H7 (cell line): Measurements from ENCODE around the gene DENND2D. TPM values are rescaled to one million over a fixed set of nuclear protein-coding genes. Genes with fewer than 3 reads are reported as not detected.

Experiments used
- DNase-seq: peaks from one replicate; pipeline ENCODE4 v3.0.0; 2012
- H3K27me3 ChIP-seq: 2 replicates; pipeline ENCODE4 v1.6.0; 2011; ENCODE audit warnings: mild to moderate bottlenecking, low read length; ENCODE audit not compliant: control insufficient read depth, insufficient read depth
- H3K36me3 ChIP-seq: replicated peaks from 2 replicates; pipeline ENCODE4 v1.5.1; 2011; ENCODE audit warnings: low read length; ENCODE audit not compliant: control insufficient read depth, insufficient read depth
- H3K4me3 ChIP-seq: 2 replicates; pipeline ENCODE4 v1.5.1; 2011; ENCODE audit warnings: low read depth, mild to moderate bottlenecking, control low read depth, low read length, moderate library complexity; ENCODE audit not compliant: insufficient read depth
- total RNA-seq: library from RNA; depleted of rRNA; stranded (reverse); fragments of >200 nt; shearing (Covaris generic); gene quantifications from 2 replicates; pipeline ENCODE4 v1.2.3, GENCODE V29; 2014; rRNA removed

The DENND2D gene
- not detected in 2 replicates for total RNA-seq

GRCh38 chr1:111199881-111200801 lies at the start of gene DENND2D:
DENND2D (minus strand) TSS chr1:111200646; CDS start chr1:111200459, 187 bp downstream.
- no peak within 1 kb of the TSS for H3K4me3 ChIP-seq
- no peaks in the 10 kb centered on the region for H3K36me3 ChIP-seq
- peaks cover 10% of the 10 kb centered on the region for H3K27me3 ChIP-seq
- DNase-seq = no peak

- Histone ChIP-seq H3K36me3 (no peaks in the 10 kb centered on the region), H3K27me3 (no peaks in the 10 kb centered on the region; the same call in 1 of the 2 replicates), H3K4me3 (no peak overlapping the region)
- no peak for DNase-seq
These were observed 49.5 kb upstream of the DENND2D start for GRCh38 chr1:111249960-111250359.

DNA sequence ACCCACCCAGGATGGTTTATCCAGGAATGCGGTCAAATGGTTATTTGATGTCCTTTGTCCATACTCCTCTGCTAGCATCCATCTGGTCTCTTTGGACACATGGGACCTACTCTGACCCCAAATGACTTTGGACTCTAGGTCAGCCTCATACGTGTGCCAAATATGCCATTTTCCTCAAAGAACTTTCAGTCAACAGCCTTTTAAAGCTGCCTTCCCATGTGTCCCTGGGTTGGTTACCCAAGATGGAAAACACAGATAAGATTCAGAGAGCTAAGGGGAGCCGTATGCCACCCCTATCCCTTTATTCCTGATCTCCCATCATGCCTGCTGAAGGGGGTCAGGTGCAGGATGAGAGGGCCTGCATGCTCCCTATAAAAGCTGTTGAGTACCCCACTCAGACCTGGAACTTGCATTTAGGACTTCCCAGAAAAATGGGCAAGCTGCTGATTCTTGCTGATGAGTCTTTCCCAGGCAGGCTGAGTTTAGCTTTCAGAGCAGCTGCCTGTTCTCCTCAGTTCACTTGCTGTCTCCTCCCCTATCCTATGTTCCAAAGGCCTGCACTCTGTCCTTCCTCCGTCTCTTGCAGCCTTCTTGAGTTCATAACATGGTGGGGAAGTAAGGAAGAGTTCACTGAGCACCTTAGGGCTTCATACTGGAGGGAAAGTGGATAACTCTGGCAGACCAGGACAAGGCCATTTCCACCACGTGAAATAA lies 46.8 kb upstream of the DENND2D start:
- no peak for DNase-seq
- no peaks in the 10 kb centered on the region for H3K27me3 ChIP-seq
- H3K36me3 ChIP-seq = no peaks in the 10 kb centered on the region
- H3K4me3 ChIP-seq = no peak overlapping the region

GRCh38 chr1:111242805-111243523 lies 42.5 kb upstream of the DENND2D start:
- no peak for DNase-seq
- H3K4me3 ChIP-seq = no peak overlapping the region
- no peaks in the 10 kb centered on the region for H3K27me3 ChIP-seq
- H3K36me3 ChIP-seq = no peaks in the 10 kb centered on the region

DNA sequence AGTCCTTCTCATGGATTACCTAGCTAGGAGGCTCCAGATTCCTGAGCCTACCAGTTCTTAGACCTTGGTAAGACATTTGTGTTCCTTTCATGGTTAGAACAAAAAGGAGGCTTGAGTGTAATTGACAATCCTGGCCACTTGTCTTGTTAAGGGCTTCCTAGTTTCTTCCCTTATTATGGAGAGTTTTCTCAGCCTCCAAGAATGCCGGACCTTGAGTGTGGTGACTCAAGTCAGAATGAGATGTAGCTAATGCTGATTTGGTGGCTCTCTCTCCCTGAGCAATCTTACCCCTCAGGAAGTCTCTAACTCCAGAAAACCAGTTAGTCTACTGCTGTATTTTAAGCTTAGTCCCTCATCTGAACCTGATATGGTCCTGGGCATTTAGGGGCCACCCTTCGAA lies 41.4 kb upstream of the DENND2D start:
- Histone ChIP-seq H3K4me3 (no peak overlapping the region), H3K27me3 (no peaks in the 10 kb centered on the region), H3K36me3 (no peaks in the 10 kb centered on the region)
- no peak for DNase-seq

- H3K27me3 ChIP-seq = no peaks in the 10 kb centered on the region
- no peaks in the 10 kb centered on the region for H3K36me3 ChIP-seq
- DNase-seq = no peak
- no peak overlapping the region for H3K4me3 ChIP-seq
These were observed 37.8 kb upstream of the DENND2D start for GRCh38 chr1:111238056-111238795.

DNA sequence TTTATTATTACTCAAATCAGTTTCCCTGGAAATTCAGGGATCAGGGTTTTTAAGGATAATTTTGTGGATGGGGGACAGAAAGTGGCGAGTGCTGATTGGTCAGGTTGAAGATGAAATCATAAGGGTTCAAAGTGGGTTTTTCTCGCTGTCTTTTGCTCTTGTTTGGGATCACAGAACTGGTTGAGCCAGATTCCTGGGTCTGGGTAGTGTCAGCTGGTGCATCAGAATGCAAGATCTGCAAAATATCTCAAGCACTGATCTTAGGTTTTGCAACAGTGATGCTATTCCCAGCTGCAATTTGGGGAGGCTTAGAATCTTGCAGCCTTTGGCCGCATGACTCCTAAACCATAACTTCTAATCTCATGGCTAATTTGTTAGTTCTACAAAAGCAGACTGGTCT lies 36.4 kb upstream of the DENND2D start:
- no peaks in the 10 kb centered on the region for H3K36me3 ChIP-seq
- DNase-seq = no peak
- H3K27me3 ChIP-seq = no peaks in the 10 kb centered on the region
- H3K4me3 ChIP-seq = no peak overlapping the region

GRCh38 chr1:111236379-111236778 lies 35.9 kb upstream of the DENND2D start:
- Histone ChIP-seq H3K4me3 (no peak overlapping the region), H3K27me3 (no peaks in the 10 kb centered on the region), H3K36me3 (no peaks in the 10 kb centered on the region)
- no peak for DNase-seq

DNA sequence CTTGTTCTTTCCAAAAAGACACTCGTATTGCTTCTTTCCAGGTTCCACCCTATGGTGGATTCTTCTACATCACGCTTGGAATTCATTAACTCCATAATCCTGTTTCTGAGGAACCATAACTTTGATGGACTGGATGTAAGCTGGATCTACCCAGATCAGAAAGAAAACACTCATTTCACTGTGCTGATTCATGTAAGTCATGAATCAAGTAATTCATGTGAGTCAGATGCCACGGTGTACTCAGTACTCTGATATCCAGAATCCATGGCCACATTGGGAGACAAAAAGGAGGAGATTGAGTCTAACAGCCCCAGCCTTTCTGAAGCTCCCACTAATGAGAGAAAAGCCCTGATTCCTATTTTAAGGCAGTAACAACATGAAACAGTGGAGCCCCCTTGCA lies 34.4 kb upstream of the DENND2D start:
- no peaks in the 10 kb centered on the region; the same call in 1 of the 2 replicates for H3K27me3 ChIP-seq

DNA sequence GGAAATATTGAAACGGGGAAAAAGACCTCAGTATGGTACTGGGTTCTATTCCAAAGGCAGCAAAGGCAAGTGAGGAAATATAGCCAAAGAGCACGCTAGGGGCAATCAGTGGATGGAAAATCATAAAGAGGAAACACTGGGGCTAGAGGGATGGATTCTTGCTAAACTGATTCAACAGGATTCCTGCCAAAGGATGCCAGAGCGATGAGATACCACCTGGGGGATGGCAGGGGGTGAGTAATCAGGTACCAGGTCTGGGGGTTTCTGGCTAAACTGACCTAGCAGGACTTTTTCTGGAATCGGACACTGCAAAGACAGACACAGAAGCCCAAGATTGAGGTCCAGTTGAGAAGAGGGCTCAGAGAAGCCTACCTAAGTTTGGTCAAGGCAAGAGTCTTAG lies 33.8 kb upstream of the DENND2D start:
- Histone ChIP-seq H3K36me3 (no peaks in the 10 kb centered on the region), H3K4me3 (no peak overlapping the region), H3K27me3 (no peaks in the 10 kb centered on the region; the same call in 1 of the 2 replicates)
- DNase-seq = no peak

More for the DNA sequence above, 34.4 kb upstream of the DENND2D start:
- no peak for DNase-seq
- Histone ChIP-seq H3K36me3 (no peaks in the 10 kb centered on the region), H3K4me3 (no peak overlapping the region)

- no peak for DNase-seq
- Histone ChIP-seq H3K36me3 (no peaks in the 10 kb centered on the region), H3K27me3 (peaks cover 3% of the 10 kb centered on the region; the same call in 1 of the 2 replicates), H3K4me3 (no peak overlapping the region)
These were observed 31.7 kb upstream of the DENND2D start for GRCh38 chr1:111232134-111232533.

DNA sequence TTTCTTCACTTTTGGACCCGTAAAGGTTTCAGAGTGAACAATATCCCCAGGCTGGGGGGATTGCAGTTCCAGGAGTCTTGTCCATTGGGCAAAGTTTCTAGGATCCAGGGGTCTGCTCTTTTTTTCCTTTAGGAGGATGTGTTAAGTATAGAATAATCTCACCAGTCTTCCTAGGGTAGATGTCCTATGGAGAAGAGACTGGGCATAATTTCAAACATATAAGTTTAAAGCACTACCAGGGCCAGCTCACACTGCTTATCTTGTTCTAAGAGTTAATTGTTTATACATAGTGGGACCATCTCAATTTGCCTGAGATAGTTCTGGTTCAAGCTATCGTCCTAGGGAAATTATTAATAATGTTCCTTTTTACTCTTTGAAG lies 28.3 kb upstream of the DENND2D start:
- H3K27me3 ChIP-seq = peaks cover 6% of the 10 kb centered on the region; the same call in 1 of the 2 replicates
- no peak overlapping the region for H3K4me3 ChIP-seq
- no peak for DNase-seq
- H3K36me3 ChIP-seq = no peaks in the 10 kb centered on the region

- peaks cover 6% of the 10 kb centered on the region; the same call in 1 of the 2 replicates for H3K27me3 ChIP-seq
- no peak for DNase-seq
- no peak overlapping the region for H3K4me3 ChIP-seq
- H3K36me3 ChIP-seq = no peaks in the 10 kb centered on the region
These were observed 27.7 kb upstream of the DENND2D start for GRCh38 chr1:111227851-111228747.
